Astrocyte of the spinal cord (primary cell): ENCODE measurements around the gene HS3ST5.

Experiments
- DNase-seq: peaks from one replicate; pipeline ENCODE4 v3.0.0; 2011; ENCODE audit warnings: low read depth, low spot score
- H3K4me3 ChIP-seq: 2 replicates; pipeline ENCODE4 v1.5.1; 2011; ENCODE audit warnings: low read depth, mild to moderate bottlenecking, low read length, moderate library complexity
- CTCF ChIP-seq: IDR thresholded peaks from 2 replicates; pipeline ENCODE4 v1.5.1; 2012; ENCODE audit warnings: low read depth, mild to moderate bottlenecking, low read length, inconsistent platforms
- in situ Hi-C: cut with HindIII; loops from 2 replicates; pipeline ENCODE4 v1.10.0; 2017; ENCODE audit warnings: low sequenced_read_pairs

HS3ST5 gene

GRCh38 chr6:114075777-114076176 lies 267.0 kb downstream of the HS3ST5 start:
- in situ Hi-C loops: no loop called here
- no peak for TF ChIP-seq CTCF
- DNase-seq: no peak
- H3K4me3 ChIP-seq: no peak overlapping the region

GRCh38 chr6:114075300-114075699 lies 267.5 kb downstream of the HS3ST5 start:
- TF ChIP-seq CTCF: no peak
- DNase-seq: no peak
- no peak overlapping the region for H3K4me3 ChIP-seq
- in situ Hi-C loops: no loop called here

- in situ Hi-C loops: no loop called here
Observed at GRCh38 chr6:114068771-114069170, 274.1 kb downstream of the HS3ST5 start.

GRCh38 chr6:114068116-114068515 lies 274.7 kb downstream of the HS3ST5 start:
- no peak for DNase-seq
- H3K4me3 ChIP-seq: no peak overlapping the region
- in situ Hi-C loops: no loop called here
- no peak for TF ChIP-seq CTCF

More at GRCh38 chr6:114068771-114069170, 274.1 kb downstream of the HS3ST5 start:
- no peak overlapping the region for H3K4me3 ChIP-seq
- TF ChIP-seq CTCF: no peak
- no peak for DNase-seq

- in situ Hi-C loops: no loop called here
- no peak for DNase-seq
- no peak overlapping the region for H3K4me3 ChIP-seq
- no peak for TF ChIP-seq CTCF
Observed at GRCh38 chr6:114064862-114065261, 278.0 kb downstream of the HS3ST5 start.

GRCh38 chr6:114063956-114064355 lies 278.9 kb downstream of the HS3ST5 start:
- H3K4me3 ChIP-seq: no peak overlapping the region
- no peak for TF ChIP-seq CTCF
- in situ Hi-C loops: no loop called here
- no peak for DNase-seq

- H3K4me3 ChIP-seq: no peak overlapping the region
- DNase-seq: no peak
- in situ Hi-C loops: no loop called here
- TF ChIP-seq CTCF: no peak
Observed at GRCh38 chr6:114062199-114062598, 280.6 kb downstream of the HS3ST5 start.
